Lower leg skin (tissue), 3 donors: ENCODE results near the gene MAMDC2.

Experiments
- POLR2A ChIP-seq, 2 donors: fragments of 450-650 bp; IDR thresholded peaks; one replicate each; pipeline ENCODE4 v1.6.1; 2016 to 2017; ENCODE audit warnings: antibody characterized with exemption in 2 of 2, mild to moderate bottlenecking in 1 of 2, moderate library complexity in 1 of 2
- TF ChIP-seq, protein P1 (sequence below), 3 donors: fragments of 450-650 bp; IDR thresholded peaks; one replicate each; pipeline ENCODE4 v1.5.1; 2016; ENCODE audit warnings: antibody characterized with exemption in 3 of 3, mild to moderate bottlenecking in 3 of 3, moderate library complexity in 2 of 3

DNA sequence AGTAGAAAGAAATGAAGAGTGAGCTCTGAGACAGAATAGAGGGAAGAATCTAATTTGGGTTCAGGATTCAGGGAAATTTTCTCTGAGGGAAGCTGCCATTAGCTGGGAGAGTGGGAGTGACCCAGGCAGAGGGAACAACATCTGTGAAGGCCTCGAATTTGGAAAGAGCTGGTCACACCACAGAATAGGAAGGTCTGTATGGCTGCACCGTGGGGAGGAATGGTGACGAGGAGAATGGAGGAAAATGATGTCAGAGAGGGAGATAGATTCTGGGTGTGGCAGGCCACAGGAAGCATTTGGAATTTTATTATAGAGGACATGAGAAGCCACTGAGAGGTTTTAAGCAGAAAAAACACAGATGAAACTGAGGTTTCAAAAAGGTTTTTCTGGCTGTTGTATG, 98.5 kb downstream of the MAMDC2 start:
- TF ChIP-seq, protein P1, sequence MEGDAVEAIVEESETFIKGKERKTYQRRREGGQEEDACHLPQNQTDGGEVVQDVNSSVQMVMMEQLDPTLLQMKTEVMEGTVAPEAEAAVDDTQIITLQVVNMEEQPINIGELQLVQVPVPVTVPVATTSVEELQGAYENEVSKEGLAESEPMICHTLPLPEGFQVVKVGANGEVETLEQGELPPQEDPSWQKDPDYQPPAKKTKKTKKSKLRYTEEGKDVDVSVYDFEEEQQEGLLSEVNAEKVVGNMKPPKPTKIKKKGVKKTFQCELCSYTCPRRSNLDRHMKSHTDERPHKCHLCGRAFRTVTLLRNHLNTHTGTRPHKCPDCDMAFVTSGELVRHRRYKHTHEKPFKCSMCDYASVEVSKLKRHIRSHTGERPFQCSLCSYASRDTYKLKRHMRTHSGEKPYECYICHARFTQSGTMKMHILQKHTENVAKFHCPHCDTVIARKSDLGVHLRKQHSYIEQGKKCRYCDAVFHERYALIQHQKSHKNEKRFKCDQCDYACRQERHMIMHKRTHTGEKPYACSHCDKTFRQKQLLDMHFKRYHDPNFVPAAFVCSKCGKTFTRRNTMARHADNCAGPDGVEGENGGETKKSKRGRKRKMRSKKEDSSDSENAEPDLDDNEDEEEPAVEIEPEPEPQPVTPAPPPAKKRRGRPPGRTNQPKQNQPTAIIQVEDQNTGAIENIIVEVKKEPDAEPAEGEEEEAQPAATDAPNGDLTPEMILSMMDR (IDR thresholded peaks at IDR 0.05), result no peak
- TF ChIP-seq POLR2A (IDR thresholded peaks at IDR 0.05), result no peak
